H1 (cell line): ENCODE measurements around the gene GTF2A1. TPM values are rescaled to one million over a fixed set of nuclear protein-coding genes. Genes with fewer than 3 reads are reported as not detected.

Experiments
- CHD1 ChIP-seq: IDR thresholded peaks from 2 replicates; pipeline ENCODE4 v1.6.1; 2012; ENCODE audit warnings: low read depth, low read length, improper control_type of control experiment
- JUND ChIP-seq: IDR thresholded peaks from 2 replicates; pipeline ENCODE4 v1.6.1; 2011; ENCODE audit warnings: mild to moderate bottlenecking, improper control_type of control experiment, low read length
- RFX5 ChIP-seq: IDR thresholded peaks from 2 replicates; pipeline ENCODE4 v1.6.1; 2011; ENCODE audit warnings: low read depth, low read length, improper control_type of control experiment, borderline replicate concordance
- SUZ12 ChIP-seq: fragments of 200-600 bp; sonication (generic); IDR thresholded peaks from 2 replicates; pipeline ENCODE4 v1.6.1; 2012; ENCODE audit warnings: mild to moderate bottlenecking, inconsistent platforms, low read length, moderate library complexity, mixed read lengths
- YY1 ChIP-seq: IDR thresholded peaks from 2 replicates; pipeline ENCODE4 v1.6.1; 2011; ENCODE audit warnings: low read depth, mild to moderate bottlenecking, low read length
- polyA plus RNA-seq, 7 experiments: library from polyadenylated mRNA; depleted of rRNA in 3 of 7; stranded (reverse) in 5 of 7; unstranded in 2 of 7; fragments of >200 nt in 5 of 7; fragments of 200-250 nt in 2 of 7; gene quantifications; 1 replicate in 5 of 7; 2 replicates in 1 of 7; 4 replicates in 1 of 7; pipeline versions ENCODE4 v1.2.1 to v1.2.3, GENCODE V29; 2011 to 2013; ENCODE audit warnings: missing spikeins in 2 of 7, mixed read lengths in 2 of 7
- total RNA-seq: library from RNA; stranded (reverse); fragmentation: NEBNext Ultra II Directional; extraction: Animal tissue kit (Norgen Biotek cat#: 25700); gene quantifications from 2 replicates; pipeline ENCODE4 v1.2.1, GENCODE V29; 2021
- TF ChIP-seq, protein P1 (sequence below): IDR thresholded peaks from 2 replicates; pipeline ENCODE4 v1.6.1; 2012; ENCODE audit warnings: inconsistent platforms
- TF ChIP-seq, protein P2 (sequence below): IDR thresholded peaks from 2 replicates; pipeline ENCODE4 v1.6.1; 2012; ENCODE audit warnings: low read length, inconsistent platforms

GTF2A1 gene
- total and polyA plus RNA-seq, 2 of the 8 experiments (the other 6 are each of a cell fraction or from before 2014, with no cell fraction given): 24.1 to 57.8 TPM

DNA sequence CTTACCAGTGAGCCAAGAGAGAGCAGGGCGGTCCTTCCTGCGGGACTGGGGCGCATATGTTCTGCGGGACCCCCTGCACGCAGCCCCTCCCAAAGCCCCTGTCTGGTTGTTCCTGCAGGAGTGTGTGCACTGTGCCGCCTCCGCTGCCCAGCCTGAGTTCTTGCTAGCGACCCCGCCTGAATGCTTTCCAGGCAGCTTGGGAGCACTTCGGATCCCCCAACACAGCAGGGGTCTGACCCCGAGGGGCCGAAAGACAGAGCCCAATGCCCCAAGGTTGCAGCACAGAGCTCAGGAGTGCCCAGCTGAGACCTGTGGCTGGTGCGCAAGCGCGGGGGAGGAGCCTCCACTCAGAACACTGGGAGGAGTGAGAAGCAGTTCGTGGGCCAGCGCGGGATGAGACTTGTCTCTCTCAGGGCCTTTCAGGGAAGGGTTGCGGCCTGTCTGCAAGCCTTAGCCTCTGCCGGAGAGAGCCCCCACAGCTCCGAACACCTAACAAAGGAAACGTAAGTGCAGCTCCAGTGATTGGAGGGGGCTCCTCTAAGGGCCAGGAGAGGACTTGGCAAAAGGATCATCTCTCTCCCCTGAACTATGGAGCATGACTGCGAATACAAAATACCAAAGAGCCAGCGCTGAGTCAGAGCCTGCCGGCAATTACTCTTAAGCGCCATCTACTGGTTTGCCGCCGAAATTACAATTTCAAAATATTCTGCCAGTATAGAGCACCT is 50.5 kb downstream of the GTF2A1 start (continued):
- TF ChIP-seq, protein P1, sequence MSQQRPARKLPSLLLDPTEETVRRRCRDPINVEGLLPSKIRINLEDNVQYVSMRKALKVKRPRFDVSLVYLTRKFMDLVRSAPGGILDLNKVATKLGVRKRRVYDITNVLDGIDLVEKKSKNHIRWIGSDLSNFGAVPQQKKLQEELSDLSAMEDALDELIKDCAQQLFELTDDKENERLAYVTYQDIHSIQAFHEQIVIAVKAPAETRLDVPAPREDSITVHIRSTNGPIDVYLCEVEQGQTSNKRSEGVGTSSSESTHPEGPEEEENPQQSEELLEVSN: no peak
- TF ChIP-seq CHD1 (no peak), RFX5 (no peak), JUND (peak; percentile 93), SUZ12 (no peak), YY1 (peak; percentile 67; the same call in 1 of the 2 replicates)
- TF ChIP-seq, protein P2, sequence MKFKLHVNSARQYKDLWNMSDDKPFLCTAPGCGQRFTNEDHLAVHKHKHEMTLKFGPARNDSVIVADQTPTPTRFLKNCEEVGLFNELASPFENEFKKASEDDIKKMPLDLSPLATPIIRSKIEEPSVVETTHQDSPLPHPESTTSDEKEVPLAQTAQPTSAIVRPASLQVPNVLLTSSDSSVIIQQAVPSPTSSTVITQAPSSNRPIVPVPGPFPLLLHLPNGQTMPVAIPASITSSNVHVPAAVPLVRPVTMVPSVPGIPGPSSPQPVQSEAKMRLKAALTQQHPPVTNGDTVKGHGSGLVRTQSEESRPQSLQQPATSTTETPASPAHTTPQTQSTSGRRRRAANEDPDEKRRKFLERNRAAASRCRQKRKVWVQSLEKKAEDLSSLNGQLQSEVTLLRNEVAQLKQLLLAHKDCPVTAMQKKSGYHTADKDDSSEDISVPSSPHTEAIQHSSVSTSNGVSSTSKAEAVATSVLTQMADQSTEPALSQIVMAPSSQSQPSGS: no peak
